Measurements from ENCODE around the gene BLOC1S6.

Gene BLOC1S6

GRCh38 chr15:45548753-45549520, 38.2 kb upstream of the BLOC1S6 start:
- Histone ChIP-seq H3F3A (ENCODE audit: control insufficient read depth, insufficient read depth) (peaks cover 26% of the 10 kb centered on the region), H3K27me3 (ENCODE audit: control insufficient read depth, low read length) (no peaks in the 10 kb centered on the region), H3K27ac (ENCODE audit: low read depth, low read length) (no peak overlapping the region), H3K4me3 (ENCODE audit: low read length) (no peak overlapping the region), H3K79me2 (ENCODE audit: control insufficient read depth, low read length) (no peaks in the 10 kb centered on the region), H3K4me1 (ENCODE audit: control insufficient read depth, low read length) (peaks cover 51% of the 10 kb centered on the region), H3K9me3 (ENCODE audit: control insufficient read depth, insufficient read depth, low read length) (no peaks in the 10 kb centered on the region), H3K4me2 (ENCODE audit: low read length) (no peak overlapping the region), H3K36me3 (ENCODE audit: control insufficient read depth, low read length) (no peaks in the 10 kb centered on the region), H4K20me1 (ENCODE audit: control insufficient read depth, insufficient read depth, low read depth, low read length) (no peaks in the 10 kb centered on the region), H3K9me2 (replicated peaks; ENCODE audit: control insufficient read depth, low read length) (no peaks in the 10 kb centered on the region)
- no peak for TF ChIP-seq EZH2phosphoT487 (IDR thresholded peaks at IDR 0.05; ENCODE audit: borderline replicate concordance, low read length)
- TF ChIP-seq, protein P1, sequence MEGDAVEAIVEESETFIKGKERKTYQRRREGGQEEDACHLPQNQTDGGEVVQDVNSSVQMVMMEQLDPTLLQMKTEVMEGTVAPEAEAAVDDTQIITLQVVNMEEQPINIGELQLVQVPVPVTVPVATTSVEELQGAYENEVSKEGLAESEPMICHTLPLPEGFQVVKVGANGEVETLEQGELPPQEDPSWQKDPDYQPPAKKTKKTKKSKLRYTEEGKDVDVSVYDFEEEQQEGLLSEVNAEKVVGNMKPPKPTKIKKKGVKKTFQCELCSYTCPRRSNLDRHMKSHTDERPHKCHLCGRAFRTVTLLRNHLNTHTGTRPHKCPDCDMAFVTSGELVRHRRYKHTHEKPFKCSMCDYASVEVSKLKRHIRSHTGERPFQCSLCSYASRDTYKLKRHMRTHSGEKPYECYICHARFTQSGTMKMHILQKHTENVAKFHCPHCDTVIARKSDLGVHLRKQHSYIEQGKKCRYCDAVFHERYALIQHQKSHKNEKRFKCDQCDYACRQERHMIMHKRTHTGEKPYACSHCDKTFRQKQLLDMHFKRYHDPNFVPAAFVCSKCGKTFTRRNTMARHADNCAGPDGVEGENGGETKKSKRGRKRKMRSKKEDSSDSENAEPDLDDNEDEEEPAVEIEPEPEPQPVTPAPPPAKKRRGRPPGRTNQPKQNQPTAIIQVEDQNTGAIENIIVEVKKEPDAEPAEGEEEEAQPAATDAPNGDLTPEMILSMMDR (IDR thresholded peaks at IDR 0.05; ENCODE audit: low read depth, low read length, poor library complexity, severe bottlenecking), result no peak

DNA sequence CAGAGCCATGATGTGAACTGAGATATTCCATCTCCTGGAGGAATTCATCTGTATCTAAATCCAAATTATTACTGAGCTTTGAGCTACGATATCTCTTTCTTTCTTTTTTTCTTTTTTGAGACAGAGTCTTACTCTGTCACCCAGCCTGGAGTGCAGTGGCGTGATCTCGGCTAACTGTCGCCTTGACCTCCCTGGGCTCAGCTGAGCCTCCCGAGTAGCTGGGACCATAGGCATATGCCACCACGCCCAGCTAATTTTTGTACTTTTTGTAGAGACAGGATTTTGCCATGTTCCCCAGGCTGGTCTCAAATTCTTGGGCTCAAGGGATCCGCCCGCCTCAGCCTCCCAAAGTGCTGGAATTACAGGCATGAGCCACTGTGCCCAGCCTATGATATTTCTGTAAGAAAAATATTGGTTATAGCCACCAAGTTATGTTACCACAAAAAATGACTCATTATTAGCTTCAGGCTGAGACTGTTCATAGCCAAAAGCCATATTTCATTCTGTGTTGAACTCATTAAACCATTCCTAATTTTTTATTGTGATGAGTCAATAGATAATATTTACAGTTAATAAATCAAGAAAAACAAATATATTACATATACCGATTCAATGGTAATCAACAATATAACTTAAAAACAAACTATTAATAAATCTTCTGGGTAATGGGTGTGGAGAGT, 37.5 kb upstream of the BLOC1S6 start:
- H3K79me2 ChIP-seq (ENCODE audit: control insufficient read depth, low read length), result no peaks in the 10 kb centered on the region
- no peak overlapping the region for H3K4me3 ChIP-seq (ENCODE audit: low read length)
- peaks cover 20% of the 10 kb centered on the region for H3F3A ChIP-seq (ENCODE audit: control insufficient read depth, insufficient read depth)
- H3K27me3 ChIP-seq (ENCODE audit: control insufficient read depth, low read length), result no peaks in the 10 kb centered on the region
- TF ChIP-seq EZH2phosphoT487 (IDR thresholded peaks at IDR 0.05; ENCODE audit: borderline replicate concordance, low read length), result no peak
- TF ChIP-seq, protein P1 (IDR thresholded peaks at IDR 0.05; ENCODE audit: low read depth, low read length, poor library complexity, severe bottlenecking), result no peak
- H3K4me1 ChIP-seq (ENCODE audit: control insufficient read depth, low read length), result peaks cover 44% of the 10 kb centered on the region
- no peak overlapping the region for H3K27ac ChIP-seq (ENCODE audit: low read depth, low read length)
- no peaks in the 10 kb centered on the region for H4K20me1 ChIP-seq (ENCODE audit: control insufficient read depth, insufficient read depth, low read depth, low read length)
- no peaks in the 10 kb centered on the region for H3K9me3 ChIP-seq (ENCODE audit: control insufficient read depth, insufficient read depth, low read length)
- no peaks in the 10 kb centered on the region for H3K36me3 ChIP-seq (ENCODE audit: control insufficient read depth, low read length)
- H3K4me2 ChIP-seq (ENCODE audit: low read length), result no peak overlapping the region
- H3K9me2 ChIP-seq (replicated peaks; ENCODE audit: control insufficient read depth, low read length), result no peaks in the 10 kb centered on the region

DNA sequence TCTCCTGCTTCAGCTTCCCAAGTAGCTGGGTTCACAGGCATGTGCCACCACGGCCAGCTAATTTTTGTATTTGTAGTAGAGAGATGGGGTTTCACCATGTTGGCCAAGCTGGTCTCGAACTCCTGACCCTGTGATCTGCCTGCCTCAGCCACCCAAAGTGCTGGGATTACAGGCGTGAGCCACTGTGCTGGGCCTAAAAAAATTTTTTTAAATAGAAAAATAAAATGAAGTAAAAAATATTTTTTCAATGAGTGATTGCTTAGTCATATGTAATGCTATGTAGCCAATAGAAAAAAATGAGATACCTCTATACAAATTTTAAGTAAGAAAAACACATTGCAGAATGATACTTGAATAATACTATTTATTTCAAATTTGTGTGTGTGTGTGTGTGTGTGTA, 36.7 kb upstream of the BLOC1S6 start:
- no peak overlapping the region for H3K4me2 ChIP-seq (ENCODE audit: low read length)

More for the DNA sequence above, 36.7 kb upstream of the BLOC1S6 start:
- H3K27me3 ChIP-seq (ENCODE audit: control insufficient read depth, low read length), result no peaks in the 10 kb centered on the region
- no peak overlapping the region for H3K27ac ChIP-seq (ENCODE audit: low read depth, low read length)
- no peaks in the 10 kb centered on the region for H3K36me3 ChIP-seq (ENCODE audit: control insufficient read depth, low read length)
- no peaks in the 10 kb centered on the region for H3K9me2 ChIP-seq (replicated peaks; ENCODE audit: control insufficient read depth, low read length)
- H3F3A ChIP-seq (ENCODE audit: control insufficient read depth, insufficient read depth), result peaks cover 13% of the 10 kb centered on the region
- peaks cover 39% of the 10 kb centered on the region for H3K4me1 ChIP-seq (ENCODE audit: control insufficient read depth, low read length)
- H3K4me3 ChIP-seq (ENCODE audit: low read length), result no peak overlapping the region
- no peaks in the 10 kb centered on the region for H4K20me1 ChIP-seq (ENCODE audit: control insufficient read depth, insufficient read depth, low read depth, low read length)
- H3K79me2 ChIP-seq (ENCODE audit: control insufficient read depth, low read length), result no peaks in the 10 kb centered on the region
- no peaks in the 10 kb centered on the region for H3K9me3 ChIP-seq (ENCODE audit: control insufficient read depth, insufficient read depth, low read length)
- TF ChIP-seq, protein P1 (IDR thresholded peaks at IDR 0.05; ENCODE audit: low read depth, low read length, poor library complexity, severe bottlenecking), result no peak
- no peak for TF ChIP-seq EZH2phosphoT487 (IDR thresholded peaks at IDR 0.05; ENCODE audit: borderline replicate concordance, low read length)
